ENCODE results near the gene DENND1B.

DNA sequence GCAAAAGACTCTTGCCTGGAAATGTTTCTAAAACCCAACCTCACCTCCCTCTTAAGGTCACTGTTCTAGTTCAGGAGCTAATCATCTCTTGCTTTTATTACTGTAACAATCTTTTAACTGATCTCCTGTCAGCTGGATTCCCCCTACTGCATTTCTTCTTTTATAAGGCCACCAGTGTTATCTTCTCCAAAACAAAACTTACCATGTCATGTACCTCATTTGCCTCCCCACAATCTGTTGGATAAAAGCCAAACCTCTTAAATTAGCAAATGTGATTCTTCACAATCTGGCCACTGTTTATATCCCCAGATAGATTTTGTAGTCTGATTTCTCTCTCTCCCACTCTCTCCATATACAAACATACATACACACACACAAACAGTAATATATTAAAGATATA, 143.3 kb downstream of the DENND1B start:
- TF ChIP-seq POLR2AphosphoS5 (IDR thresholded peaks at IDR 0.05) (no peak), EP300 (IDR thresholded peaks at IDR 0.05) (no peak), POLR2A (IDR thresholded peaks at IDR 0.05) (no peak)
- TF ChIP-seq, protein P1, sequence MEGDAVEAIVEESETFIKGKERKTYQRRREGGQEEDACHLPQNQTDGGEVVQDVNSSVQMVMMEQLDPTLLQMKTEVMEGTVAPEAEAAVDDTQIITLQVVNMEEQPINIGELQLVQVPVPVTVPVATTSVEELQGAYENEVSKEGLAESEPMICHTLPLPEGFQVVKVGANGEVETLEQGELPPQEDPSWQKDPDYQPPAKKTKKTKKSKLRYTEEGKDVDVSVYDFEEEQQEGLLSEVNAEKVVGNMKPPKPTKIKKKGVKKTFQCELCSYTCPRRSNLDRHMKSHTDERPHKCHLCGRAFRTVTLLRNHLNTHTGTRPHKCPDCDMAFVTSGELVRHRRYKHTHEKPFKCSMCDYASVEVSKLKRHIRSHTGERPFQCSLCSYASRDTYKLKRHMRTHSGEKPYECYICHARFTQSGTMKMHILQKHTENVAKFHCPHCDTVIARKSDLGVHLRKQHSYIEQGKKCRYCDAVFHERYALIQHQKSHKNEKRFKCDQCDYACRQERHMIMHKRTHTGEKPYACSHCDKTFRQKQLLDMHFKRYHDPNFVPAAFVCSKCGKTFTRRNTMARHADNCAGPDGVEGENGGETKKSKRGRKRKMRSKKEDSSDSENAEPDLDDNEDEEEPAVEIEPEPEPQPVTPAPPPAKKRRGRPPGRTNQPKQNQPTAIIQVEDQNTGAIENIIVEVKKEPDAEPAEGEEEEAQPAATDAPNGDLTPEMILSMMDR (IDR thresholded peaks at IDR 0.05) = no peak
